SU-DHL-6 (cell line): Measurements from ENCODE around the gene ATG13.
"Not testable (repeated sequence)": the region's sequence is repeated elsewhere in the genome, so short reads cannot be mapped to it uniquely, and the experiment has no call there.

Source experiments
- CTCF ChIP-seq: fragments of 200-600 bp; sonication (generic); IDR thresholded peaks from one replicate; pipeline ENCODE4 v1.5.1; 2017; ENCODE audit warnings: antibody characterized with exemption, mild to moderate bottlenecking, low read length, moderate library complexity; ENCODE audit not compliant: insufficient read depth, poor library complexity, severe bottlenecking
- EZH2phosphoT487 ChIP-seq: fragments of 200-600 bp; sonication (generic), shearing (Covaris generic); conservative IDR thresholded peaks from 2 replicates; pipeline ENCODE4 v1.6.1; 2018; ENCODE audit warnings: mild to moderate bottlenecking, antibody characterized with exemption, low read length, moderate library complexity, mixed read lengths

DNA sequence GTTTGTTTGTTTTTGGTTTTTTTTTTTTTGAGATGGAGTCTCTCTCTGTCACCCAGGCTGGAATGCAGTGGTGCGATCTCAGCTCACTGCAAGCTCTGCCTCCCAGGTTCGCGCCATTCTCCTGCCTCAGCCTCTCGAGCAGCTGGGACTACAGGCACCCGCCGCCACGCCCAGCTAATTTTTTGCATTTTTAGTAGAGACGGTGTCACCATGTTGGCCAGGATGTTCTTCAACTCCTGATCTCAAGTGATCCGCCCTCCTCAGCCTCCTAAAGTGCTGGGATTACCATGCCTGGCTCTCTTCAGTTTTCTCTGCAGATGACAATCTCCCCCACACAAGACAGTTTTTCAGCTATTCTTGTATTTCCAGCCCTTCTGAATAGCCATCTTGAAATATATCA is 92.0 kb downstream of the ATG13 start:
- not testable (repeated sequence) for TF ChIP-seq CTCF, EZH2phosphoT487
